ENCODE results near the gene ANKRD42.

GRCh38 chr11:83191986-83192385 lies 1.5 kb upstream of the ANKRD42 start:
- no peak for TF ChIP-seq TAF1 (IDR thresholded peaks at IDR 0.05; ENCODE audit: low read depth, low read length)
- TF ChIP-seq SPI1 (IDR thresholded peaks at IDR 0.05; ENCODE audit: low read depth, low read length), result no peak

Data from GM12891 (cell line).